Coronary artery (tissue), 2 donors: ENCODE data around the gene MYO3A.
A peak's percentile ranks its signal among the peaks of the same experiment; 100 is the strongest.

Source experiments
- DNase-seq: peaks from one replicate; pipeline ENCODE4 v3.0.0-alpha.2; 2017; ENCODE audit warnings: low spot score
- H3K27ac ChIP-seq, 2 donors: fragments of 200-600 bp; sonication (generic); one replicate each; pipeline ENCODE4 v1.5.1; 2016 to 2019
- H3K4me3 ChIP-seq: fragments of 200-600 bp; sonication (generic); 2 replicates; pipeline ENCODE4 v1.5.1; 2016; ENCODE audit warnings: mild to moderate bottlenecking, moderate library complexity
- CTCF ChIP-seq: fragments of 200-600 bp; sonication (generic); IDR thresholded peaks from one replicate; pipeline ENCODE4 v1.5.1; 2019; ENCODE audit warnings: antibody characterized with exemption

MYO3A gene

GRCh38 chr10:25902002-25902401 lies 32.0 kb upstream of the MYO3A start:
- no peak overlapping the region for H3K27ac ChIP-seq
- no peak overlapping the region for H3K4me3 ChIP-seq
- no peak for DNase-seq
- no peak for TF ChIP-seq CTCF

- H3K4me3 ChIP-seq: no peak overlapping the region
- H3K27ac ChIP-seq: no peak overlapping the region
- DNase-seq: no peak
- TF ChIP-seq CTCF: no peak
Measured at GRCh38 chr10:25907261-25907660, 26.8 kb upstream of the MYO3A start.

- TF ChIP-seq CTCF: no peak
- no peak for DNase-seq
- Histone ChIP-seq H3K27ac (no peak overlapping the region), H3K4me3 (no peak overlapping the region)
Measured at GRCh38 chr10:25912866-25913265, 21.2 kb upstream of the MYO3A start.

- no peak for TF ChIP-seq CTCF
- H3K4me3 ChIP-seq: no peak overlapping the region
- H3K27ac ChIP-seq: no peak overlapping the region
- no peak for DNase-seq
Measured at GRCh38 chr10:25914776-25915175, 19.3 kb upstream of the MYO3A start.

- no peak for DNase-seq
- peak; percentile 43 for TF ChIP-seq CTCF
- Histone ChIP-seq H3K27ac (no peak overlapping the region), H3K4me3 (peak overlapping the region; percentile 64)
Measured at GRCh38 chr10:25934621-25935139, 651 bp downstream of the MYO3A start.

GRCh38 chr10:25938405-25938804 lies 4.4 kb downstream of the MYO3A start:
- Histone ChIP-seq H3K4me3 (no peak overlapping the region), H3K27ac (no peak overlapping the region)
- DNase-seq: no peak
- no peak for TF ChIP-seq CTCF

GRCh38 chr10:25944771-25945170 lies 10.7 kb downstream of the MYO3A start:
- H3K27ac ChIP-seq: no peak overlapping the region
- TF ChIP-seq CTCF: no peak
- H3K4me3 ChIP-seq: no peak overlapping the region
- DNase-seq: no peak
